Measurements from ENCODE around the gene TENM3.

DNA sequence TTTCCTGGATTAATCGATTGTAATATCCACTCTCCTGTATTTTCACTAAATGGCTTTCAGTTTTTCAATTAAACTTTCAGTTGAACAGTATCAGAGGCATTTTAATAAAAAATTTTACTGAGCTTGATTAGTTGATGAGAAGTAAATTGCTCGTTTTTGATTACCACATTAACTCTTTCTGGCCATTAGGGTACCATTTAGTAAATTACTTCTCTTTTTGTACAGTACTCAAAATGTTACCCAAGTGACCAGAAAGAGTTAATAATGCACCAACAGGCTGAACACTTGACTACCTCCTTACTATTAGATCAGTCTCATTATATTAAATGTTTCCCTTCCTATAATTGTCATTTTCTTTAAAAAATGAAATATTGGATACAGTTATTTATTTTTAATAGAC lies 289.2 kb downstream of the TENM3 start:
- TF ChIP-seq, protein P1, sequence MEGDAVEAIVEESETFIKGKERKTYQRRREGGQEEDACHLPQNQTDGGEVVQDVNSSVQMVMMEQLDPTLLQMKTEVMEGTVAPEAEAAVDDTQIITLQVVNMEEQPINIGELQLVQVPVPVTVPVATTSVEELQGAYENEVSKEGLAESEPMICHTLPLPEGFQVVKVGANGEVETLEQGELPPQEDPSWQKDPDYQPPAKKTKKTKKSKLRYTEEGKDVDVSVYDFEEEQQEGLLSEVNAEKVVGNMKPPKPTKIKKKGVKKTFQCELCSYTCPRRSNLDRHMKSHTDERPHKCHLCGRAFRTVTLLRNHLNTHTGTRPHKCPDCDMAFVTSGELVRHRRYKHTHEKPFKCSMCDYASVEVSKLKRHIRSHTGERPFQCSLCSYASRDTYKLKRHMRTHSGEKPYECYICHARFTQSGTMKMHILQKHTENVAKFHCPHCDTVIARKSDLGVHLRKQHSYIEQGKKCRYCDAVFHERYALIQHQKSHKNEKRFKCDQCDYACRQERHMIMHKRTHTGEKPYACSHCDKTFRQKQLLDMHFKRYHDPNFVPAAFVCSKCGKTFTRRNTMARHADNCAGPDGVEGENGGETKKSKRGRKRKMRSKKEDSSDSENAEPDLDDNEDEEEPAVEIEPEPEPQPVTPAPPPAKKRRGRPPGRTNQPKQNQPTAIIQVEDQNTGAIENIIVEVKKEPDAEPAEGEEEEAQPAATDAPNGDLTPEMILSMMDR (IDR thresholded peaks at IDR 0.05), result no peak
- no peak for TF ChIP-seq POLR2A (IDR thresholded peaks at IDR 0.05)

Measured in testis (tissue), 2 donors.